ENCODE data around the gene ANKRD50. TPM values are rescaled to one million over a fixed set of nuclear protein-coding genes. Genes with fewer than 3 reads are reported as not detected.

The ANKRD50 gene
- total RNA-seq, 2 experiments from 2014 or later = 0.36 to 0.54 TPM

- Mint-ChIP-seq H3K9me3 (no peaks in the 10 kb centered on the region), H3K4me1 (ENCODE audit: low read depth) (no peaks in the 10 kb centered on the region), H3K4me3 (no peak overlapping the region), H3K27me3 (peaks cover 10% of the 10 kb centered on the region), H3K36me3 (ENCODE audit: low read depth) (no peaks in the 10 kb centered on the region), H3K27ac (no peak overlapping the region)
- ChIA-PET POLR2A (interaction anchor here (1.0 kb wide), 1 partner anchor 13 kb away, joined by 3 read pairs; no protein-coding TSS in a partner anchor), CTCF (no interaction called here)
- intact Hi-C loops (cut with micrococcal nuclease) = no loop called here
- TF ChIP-seq CTCF (IDR thresholded peaks at IDR 0.05) = no peak
- ATAC-seq (no peak), DNase-seq (no peak)
Measured at GRCh38 chr4:124738994-124739393, 26.5 kb upstream of the ANKRD50 start.

- POLR2A ChIA-PET = no interaction called here
- ATAC-seq (no peak), DNase-seq (no peak)
- Mint-ChIP-seq H3K27ac (no peak overlapping the region), H3K36me3 (ENCODE audit: low read depth) (no peaks in the 10 kb centered on the region), H3K27me3 (peaks cover 7% of the 10 kb centered on the region), H3K9me3 (no peaks in the 10 kb centered on the region), H3K4me3 (no peak overlapping the region), H3K4me1 (ENCODE audit: low read depth) (no peaks in the 10 kb centered on the region)
- no peak for TF ChIP-seq CTCF (IDR thresholded peaks at IDR 0.05)
- CTCF ChIA-PET = no interaction called here
- intact Hi-C loops (cut with micrococcal nuclease) = no loop called here
Measured at GRCh38 chr4:124737619-124738018, 25.1 kb upstream of the ANKRD50 start.

DNA sequence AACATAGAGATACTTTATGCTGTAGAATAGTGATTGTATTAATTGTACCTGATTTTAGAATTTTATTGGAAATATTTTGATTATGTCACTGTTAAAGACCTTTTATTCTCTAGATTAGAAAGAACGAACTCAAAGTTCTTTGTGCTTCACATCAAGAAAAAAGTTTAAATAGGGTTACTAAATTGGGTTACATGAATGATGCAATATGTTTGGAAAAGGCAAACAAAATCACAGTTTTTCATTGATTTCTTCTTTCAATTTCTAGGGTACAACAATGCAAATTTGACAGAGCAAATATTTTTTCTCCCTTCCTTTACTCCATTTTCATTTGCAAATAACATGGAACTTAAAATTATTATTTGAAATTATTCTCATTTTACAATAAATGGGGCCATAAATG lies 24.0 kb upstream of the ANKRD50 start:
- no peaks in the 10 kb centered on the region for H3K4me1 Mint-ChIP-seq (ENCODE audit: low read depth)
- ATAC-seq = no peak
- H3K4me3 Mint-ChIP-seq = no peak overlapping the region
- H3K27ac Mint-ChIP-seq = no peak overlapping the region
- TF ChIP-seq CTCF (IDR thresholded peaks at IDR 0.05) = no peak
- no peaks in the 10 kb centered on the region for H3K36me3 Mint-ChIP-seq (ENCODE audit: low read depth)
- peaks cover 5% of the 10 kb centered on the region for H3K27me3 Mint-ChIP-seq
- intact Hi-C loops (cut with micrococcal nuclease) = no loop called here
- no peak for DNase-seq
- POLR2A ChIA-PET = no interaction called here
- CTCF ChIA-PET = no interaction called here
- H3K9me3 Mint-ChIP-seq = no peaks in the 10 kb centered on the region

DNA sequence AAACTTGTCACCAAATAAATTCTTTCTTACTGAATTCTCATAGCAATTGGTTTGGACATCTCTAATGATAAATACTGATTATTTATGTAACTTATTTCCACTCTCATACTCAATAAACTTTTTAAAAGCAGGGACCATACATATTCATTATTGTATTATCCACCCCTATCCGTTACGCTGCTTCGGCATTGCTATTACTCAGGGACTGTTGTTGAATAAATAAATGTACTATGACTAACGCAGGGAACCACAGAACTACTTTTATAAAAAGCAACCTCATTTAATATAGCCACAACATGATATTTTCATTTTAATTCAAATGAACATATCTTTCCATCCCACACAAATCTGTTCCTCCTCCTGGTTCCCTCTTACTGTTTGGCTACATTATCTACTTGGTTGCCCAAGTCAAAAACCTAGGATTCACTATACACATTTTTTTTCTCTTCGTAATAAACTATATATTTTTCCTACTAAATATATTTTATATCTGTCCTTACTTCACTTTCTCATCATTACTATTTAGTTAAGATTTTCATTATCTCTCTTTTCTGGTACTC lies 14.9 kb upstream of the ANKRD50 start:
- H3K4me3 Mint-ChIP-seq = no peak overlapping the region
- peaks cover 1% of the 10 kb centered on the region for H3K27me3 Mint-ChIP-seq
- ChIA-PET POLR2A (no interaction called here), CTCF (no interaction called here)
- DNase-seq = no peak
- intact Hi-C loops (cut with micrococcal nuclease) = no loop called here
- no peaks in the 10 kb centered on the region for H3K36me3 Mint-ChIP-seq (ENCODE audit: low read depth)
- ATAC-seq = no peak
- no peak overlapping the region for H3K27ac Mint-ChIP-seq
- TF ChIP-seq CTCF (IDR thresholded peaks at IDR 0.05) = no peak
- H3K4me1 Mint-ChIP-seq (ENCODE audit: low read depth) = no peaks in the 10 kb centered on the region
- H3K9me3 Mint-ChIP-seq = no peaks in the 10 kb centered on the region

DNA sequence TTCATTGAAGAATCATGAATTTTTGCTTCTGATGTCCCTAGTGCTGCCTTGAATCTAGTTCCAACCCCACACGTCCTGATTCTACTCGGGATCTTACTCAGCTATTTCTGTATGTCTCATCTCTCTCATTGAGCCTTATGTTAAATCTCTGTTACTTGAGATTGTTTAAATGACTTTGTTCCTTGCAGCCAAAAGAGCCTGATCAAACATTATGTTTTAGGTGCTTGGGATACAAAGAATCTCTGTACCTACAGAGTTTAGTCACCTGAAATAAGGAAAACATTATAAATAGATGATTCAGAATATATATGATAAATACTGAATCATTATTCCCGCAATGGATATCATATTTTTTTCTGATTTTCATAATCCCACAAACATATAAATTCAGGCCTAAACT lies 13.7 kb upstream of the ANKRD50 start:
- H3K4me1 Mint-ChIP-seq (ENCODE audit: low read depth) = no peaks in the 10 kb centered on the region
- peaks cover 1% of the 10 kb centered on the region for H3K27me3 Mint-ChIP-seq
- ATAC-seq (no peak), DNase-seq (no peak)
- H3K4me3 Mint-ChIP-seq = no peak overlapping the region
- ChIA-PET CTCF (no interaction called here), POLR2A (interaction anchor here (0.9 kb wide), 1 partner anchor 13 kb away, joined by 3 read pairs; no protein-coding TSS in a partner anchor)
- no peaks in the 10 kb centered on the region for H3K9me3 Mint-ChIP-seq
- no peak for TF ChIP-seq CTCF (IDR thresholded peaks at IDR 0.05)
- no peaks in the 10 kb centered on the region for H3K36me3 Mint-ChIP-seq (ENCODE audit: low read depth)
- no peak overlapping the region for H3K27ac Mint-ChIP-seq
- intact Hi-C loops (cut with micrococcal nuclease) = no loop called here

All from activated CD8-positive, alpha-beta T cell treated with anti-CD3 and anti-CD28 coated beads for 36 hours (primary cell).